ENCODE results near the gene PRMT1.
"Not testable (repeated sequence)": the region's sequence is repeated elsewhere in the genome, so short reads cannot be mapped to it uniquely, and the experiment has no call there.

Gene PRMT1

DNA sequence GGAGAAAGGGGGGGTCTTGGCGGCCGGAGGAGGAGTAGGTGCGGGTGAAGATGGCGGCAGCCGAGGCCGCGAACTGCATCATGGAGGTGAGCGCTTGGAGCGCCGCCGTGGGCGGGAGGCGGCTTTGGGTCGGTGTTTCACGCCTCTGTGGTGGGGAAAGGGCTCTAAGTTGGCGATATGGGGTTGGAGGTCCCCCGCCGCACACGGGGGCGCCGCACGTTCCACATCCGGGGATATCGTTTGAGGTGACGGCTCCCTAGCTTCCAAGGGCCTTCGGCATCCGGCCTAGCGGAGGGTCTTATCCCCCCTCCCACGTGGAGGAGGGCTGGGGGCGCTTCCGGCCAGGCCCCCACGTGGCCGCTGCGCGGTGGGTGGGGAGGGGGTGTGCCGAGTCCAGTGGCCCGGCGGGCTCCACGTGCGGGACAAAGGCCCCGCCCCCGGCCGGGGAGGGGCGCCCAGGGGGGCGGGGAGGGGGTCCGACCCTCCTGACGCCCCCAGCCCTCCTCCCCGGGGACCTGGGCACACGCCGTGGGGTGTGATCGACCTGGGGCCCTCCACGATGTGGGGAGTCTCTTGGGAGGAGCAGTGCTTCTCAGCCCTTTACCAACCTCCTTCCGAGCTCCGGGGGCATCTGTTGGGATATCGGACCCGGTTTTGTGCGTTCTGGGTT is at the start of gene PRMT1:
PRMT1 (plus strand) TSS at position 41 of the 670 bp plus-strand sequence; CDS start at position 51, 10 bp downstream.
- DNase-seq = peak; percentile 53

DNA sequence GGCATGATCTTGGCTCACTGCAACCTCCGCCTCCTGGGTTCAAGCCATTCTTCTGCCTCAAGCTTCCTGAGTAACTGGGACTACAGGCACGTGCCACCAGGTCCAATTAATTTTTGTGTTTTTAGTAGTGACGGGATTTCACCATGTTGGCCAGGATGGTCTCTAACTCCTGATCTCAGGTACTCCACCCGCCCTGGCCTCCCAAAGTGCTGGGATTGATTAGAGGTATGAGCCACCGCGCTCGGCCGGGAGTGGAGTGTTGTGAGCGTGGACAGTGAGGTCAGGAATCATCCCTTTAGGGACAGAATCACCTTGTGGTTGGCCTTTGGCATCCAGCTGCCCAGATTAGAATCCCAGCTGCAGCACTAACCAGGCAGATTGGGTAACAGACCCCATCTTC is 47.4 kb upstream of the PRMT1 start:
- DNase-seq = no peak

DNA sequence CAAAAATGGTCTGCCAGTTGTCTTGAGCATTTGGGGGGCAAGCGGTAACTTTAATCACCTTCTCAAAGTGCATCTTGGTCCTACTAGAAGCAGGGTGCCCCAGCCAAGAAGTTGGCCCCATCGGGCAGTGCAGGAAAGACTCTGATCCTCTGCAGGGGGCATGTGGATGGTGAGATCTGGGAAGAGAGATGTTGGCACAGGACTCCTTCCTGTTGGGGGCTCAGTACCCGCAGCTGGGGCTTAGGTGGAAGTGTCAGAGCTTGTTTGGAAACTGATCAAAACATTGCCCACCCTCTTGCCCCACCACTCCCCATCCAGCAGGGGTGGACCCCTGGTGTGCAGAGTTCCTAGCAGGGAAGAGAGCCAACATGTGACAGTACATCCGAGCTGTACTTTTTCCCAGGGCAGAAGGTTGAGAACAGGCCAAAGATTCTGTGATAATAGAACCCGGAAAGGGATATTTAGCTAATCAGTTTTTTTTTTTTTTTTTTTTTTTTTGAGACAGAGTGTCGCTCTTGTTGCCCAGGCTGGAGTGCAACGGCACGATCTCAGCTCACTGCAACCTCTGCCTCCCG is 46.0 kb upstream of the PRMT1 start:
- no peak for DNase-seq

DNA sequence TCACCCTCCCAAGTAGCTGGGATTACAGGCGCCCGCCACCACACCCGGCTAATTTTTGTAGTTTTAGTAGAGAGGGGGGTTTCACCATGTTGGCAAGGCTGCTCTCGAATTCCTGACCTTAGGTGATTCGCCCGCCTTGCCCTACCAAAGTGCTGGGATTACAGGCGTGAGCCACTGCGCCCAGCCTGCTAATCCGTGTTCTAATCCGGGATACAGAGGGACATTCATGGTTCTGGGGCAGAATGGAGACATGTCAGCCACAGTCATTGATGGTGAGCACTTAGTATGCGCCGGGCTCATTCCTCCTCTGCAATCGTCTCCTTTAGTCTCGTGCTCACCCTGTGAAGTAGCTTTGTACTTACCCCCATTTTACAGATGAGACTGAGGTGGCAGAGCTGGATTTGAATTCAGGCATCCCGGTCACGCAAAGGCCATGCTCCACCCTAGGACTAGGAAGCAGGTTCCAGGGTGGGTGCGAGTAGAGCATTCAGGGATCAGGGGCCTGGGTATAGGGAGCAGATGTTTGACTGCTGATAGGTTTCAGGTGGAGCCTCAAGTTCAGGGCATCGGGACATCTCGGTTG is 45.4 kb upstream of the PRMT1 start:
- DNase-seq = no peak

DNA sequence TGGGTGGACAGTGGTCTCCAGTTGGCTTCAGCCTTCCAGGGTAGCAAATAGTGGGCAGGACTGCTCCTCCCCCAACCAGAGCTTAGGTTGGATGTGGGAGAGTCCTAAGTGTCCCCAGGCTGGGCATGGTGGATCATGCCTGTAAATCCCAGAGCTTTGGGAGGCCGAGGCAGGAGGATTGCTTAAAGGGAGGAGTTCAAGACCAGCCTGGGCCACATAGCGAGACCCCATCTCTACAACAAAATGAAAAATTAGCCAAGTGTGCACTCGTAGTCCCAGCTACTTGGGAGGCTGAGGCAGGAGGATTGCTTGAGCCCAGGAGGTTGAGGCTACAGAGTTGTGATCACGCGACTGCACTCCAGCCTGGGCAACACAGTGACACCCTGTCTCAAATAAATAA is 44.5 kb upstream of the PRMT1 start:
- no peak for DNase-seq

DNA sequence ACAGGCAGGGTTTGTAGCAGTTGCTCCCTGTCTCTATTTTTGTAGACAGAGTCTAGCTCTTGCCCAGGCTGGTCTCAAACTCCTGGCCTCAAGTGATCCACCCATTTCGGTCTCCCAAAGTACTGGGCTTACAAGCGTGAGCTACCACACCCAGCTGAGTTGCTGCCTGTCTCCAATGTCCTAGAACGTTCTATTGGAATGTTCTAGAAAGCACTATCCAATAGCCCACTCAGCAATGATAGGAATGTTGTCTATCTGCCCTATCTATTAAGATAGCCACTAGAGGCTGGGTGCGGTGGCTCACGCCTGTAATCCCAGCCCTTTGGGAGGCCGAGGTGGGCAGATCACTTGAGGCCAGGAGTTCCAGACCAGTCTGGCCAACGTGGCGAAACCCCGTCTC is 43.8 kb upstream of the PRMT1 start:
- DNase-seq = not testable (repeated sequence)

DNA sequence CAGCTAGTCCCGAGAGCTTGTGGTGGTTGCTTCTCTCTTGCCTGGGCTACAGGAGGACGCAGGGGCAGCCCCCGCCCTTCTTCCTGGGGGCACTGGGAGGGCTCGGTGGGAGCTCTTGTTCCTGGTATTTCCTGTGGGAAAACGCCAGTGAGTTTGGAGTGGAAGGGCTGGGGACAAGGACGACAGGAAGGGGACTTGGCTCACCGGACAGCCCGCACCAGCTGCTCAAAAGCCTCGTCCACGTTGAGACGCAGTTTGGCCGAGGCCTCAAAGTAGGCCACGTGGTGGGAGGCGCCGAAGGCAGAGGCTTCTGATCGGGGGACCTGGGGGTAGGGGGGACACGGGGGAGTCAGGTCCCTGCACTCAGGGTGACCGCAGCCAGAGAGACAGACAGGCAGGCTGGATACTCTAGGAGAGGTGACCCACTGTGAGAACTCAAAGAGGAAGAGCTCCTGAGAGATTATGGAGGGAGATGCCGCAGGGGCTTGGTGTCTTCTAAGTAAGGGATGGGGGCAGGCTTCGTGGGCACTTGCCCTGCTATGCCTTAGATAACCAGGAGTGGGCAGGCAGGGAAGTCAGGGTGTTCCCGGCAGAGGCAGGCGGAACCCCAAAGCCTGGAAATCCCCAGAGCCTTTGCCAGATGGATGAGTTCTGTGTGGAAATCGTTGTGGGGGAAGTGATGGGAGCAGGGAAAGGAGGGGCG is 41.4 kb upstream of the PRMT1 start:
- no peak for DNase-seq

DNA sequence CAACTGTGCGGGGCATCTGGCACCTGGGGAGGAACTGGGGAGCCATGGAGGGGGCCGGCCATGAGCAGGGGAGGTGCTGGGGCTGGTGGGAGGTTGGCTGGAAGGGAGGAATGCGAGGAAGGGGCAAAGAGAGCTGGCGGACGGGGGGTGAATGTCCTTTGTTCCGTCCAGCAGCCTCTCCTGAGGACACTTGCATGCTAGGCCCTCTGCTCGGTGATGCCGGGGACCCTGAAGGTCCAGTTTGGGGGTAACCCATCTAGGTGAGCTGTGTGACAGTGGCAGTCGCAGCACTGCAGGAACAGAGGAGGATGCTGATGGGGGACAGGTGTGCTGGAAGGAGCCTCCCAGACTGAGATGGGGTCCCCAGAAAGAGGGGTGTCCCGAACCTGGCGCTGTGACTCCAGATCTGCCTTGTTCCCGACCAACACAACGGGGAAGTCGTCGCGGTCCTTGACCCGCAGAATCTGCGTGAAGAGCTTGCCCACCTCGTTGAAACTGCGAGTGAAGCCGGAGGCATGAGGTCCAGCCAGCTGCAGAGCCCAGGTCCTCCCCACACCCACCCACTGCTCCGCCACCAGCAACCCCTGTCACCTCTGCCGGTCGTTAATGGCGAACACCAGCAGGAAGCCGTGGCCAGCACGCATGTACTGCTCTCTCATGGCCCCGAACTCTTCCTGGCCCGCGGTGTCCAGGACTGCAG is 40.7 kb upstream of the PRMT1 start:
- DNase-seq = no peak

DNA sequence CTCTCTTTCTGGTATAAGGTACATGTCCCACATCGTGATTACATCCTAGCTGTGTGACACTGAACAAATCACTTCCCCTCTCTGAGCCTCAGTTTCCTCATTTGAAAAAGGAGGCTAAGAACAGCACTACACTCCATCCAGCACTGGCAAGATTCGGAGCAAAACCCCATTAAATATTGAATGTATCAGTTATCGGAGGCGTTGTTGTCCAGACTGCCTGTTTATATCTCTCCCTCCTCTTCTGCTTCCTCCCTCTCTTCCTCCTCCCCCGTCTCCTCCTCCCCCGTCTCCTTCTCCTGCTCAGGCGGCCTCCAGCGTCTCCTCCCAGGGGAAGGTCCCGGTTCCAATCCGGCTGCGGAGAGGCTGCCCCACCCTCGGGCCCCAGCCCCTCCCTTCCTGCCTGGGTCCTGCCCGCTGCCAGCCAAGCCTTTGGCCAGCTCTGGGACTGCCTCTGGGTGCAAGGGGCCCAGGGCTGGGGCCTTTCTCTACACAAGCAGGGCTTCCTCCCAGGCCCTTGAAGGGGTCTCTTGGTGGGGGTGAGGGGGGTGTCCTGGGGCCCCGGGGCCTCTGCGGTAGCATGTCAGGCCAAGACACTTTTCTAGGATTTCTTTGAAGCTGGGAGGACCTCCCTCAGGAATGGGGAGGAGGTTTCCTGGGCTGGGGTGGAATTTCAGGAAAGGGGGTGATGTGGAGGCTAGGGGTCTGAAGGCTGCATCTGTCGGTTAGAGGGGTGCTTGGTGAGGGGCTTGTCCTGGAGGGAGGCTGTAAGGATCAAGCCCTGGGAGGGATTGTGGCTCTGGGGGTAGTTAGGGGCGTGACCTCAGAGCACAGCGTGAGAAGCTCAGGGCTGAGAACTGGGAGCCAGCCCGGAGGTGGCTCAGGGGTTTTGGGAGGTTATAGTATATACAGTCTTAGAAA is 39.0 kb upstream of the PRMT1 start:
- no peak for DNase-seq

DNA sequence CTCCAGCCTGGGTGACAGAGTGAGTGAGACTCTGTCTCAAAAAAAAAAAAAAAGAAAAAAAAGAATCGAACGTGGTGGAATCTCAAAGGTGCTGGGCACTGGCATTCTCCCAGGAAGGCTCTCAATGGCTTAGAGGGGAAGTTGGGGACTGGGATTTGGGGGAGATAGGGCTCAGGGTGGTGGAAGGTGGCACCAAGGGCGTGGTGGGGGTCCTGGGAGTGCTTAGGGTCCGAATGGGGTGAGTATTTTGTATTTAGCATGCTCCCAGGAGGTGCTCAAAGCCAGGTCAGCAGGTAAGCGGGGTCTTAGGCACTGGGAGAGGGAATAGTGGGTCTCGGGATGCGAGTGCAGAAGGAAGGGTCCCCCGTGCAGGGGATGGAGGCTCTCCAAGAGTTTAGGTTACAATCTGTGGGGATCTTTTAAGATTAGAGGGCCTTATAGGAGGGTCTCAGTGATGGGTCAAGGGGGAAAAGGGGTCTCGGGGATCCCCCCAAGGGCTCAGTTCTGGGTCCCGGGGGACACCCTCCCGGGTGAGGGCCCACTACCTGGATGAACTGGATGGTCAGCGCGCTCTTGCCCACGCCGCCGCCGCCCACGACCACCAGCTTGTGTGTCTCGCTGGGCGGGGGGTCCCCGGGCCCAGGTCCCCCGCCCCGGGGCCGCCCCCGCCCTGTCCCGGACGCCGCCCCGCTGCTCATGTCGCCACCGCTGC is 37.5 kb upstream of the PRMT1 start:
- no peak for DNase-seq

DNA sequence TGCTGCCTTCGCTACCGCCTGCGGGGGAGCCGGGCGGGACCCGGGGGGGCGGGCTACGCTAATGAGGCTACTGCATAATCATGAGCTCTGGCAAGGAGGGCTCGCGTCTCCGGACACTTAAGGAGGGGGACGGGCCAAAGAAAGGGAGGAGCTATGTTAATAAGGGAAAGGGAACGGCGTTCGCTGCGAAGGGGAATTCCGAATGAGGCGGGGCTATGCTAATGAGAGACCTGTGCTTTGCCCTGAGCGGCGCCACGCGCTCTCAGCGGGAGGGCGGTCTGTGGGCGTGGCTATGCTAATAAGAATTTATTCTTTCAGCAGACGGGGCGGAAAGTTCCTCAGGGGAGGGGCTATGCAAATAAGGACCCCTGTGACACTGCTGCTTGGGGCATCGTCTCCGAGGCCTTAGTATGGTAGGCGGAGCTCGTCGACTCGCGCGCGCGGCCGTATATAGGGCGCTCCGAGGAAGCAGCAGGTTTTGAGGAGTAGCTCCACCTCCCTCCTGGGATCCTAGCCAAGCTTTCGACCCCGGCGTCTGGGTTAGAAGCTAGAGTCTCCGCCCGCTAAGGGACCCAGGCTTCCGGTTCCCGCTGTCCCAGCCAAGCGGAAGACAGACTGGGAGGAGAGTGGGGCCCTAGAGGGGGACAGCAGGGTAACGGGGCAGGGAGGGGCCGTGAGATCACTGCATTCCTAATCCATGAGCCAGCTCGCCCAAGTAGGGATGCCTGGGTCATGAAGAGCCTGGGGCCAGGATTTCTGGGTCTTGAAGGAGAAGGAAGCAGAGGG is 36.8 kb upstream of the PRMT1 start, which contains the start of gene RRAS:
RRAS (minus strand) TSS at position 31 of the 786 bp plus-strand sequence. CDS start 45 bp downstream, outside the sequence.
- DNase-seq = peak; percentile 100

DNA sequence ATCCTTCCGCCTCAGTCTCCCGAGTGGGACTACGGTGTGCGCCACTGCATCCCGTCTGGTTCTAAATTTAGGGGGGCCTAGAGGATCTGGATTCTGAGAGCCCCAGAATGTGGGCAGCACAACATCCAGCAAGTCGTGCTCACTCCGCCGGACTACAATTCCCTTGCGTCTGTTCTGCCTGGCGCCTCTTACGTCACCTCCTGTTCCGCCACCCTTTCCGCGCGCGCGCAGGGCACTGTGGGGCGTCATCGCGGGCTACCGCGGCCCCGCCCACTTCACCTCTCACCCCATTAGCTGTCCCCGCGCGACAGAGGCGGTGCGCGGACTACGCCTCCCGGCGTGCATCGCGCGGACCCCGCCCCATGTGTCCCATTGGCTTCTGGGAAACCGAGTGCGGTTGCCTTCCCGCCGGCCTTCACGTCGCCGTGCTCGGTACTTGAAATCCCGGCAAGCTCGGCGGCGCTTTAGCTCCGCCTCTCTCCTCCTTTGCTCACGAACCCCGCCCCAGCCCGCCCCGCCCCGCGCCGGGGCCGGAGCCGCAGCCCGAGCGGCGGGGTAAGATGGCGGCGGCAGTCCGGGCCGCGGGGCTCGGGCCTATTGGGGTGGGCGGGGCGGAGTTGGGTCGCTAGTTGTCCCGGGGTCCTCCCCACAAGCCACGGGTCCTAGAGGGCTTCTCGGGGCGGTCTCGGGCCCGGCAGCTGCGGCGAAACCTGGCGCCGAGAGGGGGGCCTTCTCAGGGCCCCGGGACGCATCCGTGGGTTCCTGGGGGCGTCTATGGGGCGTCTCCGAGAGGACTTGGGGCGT is 35.2 kb upstream of the PRMT1 start, which contains the start of gene SCAF1:
SCAF1 (plus strand) TSS at position 522 of the 804 bp plus-strand sequence. CDS start 2,818 bp downstream, outside the sequence.
- DNase-seq = peak; percentile 99

DNA sequence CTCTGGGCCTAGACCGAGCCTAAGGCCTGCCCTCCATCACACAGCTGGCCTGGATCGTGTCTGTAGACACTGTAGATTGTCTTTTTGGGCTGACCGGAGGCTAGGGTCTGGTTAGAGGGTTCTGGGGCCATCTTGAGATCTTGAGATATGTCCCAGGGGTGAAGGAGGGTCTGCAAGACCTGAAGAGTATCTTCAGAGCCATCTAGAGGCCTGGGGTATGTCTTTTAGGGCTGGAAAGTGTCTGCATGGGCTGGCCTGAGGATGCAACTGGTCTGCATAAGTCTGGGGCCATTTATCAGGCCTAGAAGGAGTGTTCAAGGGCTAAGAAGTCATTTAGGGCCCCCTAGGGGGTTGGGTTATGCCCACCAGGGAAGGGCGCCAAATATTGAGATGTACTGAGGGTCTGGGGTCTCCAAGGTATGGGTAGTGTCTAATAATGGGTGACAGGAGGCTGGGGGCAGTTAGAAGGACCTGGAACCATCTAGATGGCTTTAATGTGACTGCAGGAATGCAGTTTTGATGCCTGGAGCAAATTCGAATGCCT is 34.5 kb upstream of the PRMT1 start:
- no peak for DNase-seq

DNA sequence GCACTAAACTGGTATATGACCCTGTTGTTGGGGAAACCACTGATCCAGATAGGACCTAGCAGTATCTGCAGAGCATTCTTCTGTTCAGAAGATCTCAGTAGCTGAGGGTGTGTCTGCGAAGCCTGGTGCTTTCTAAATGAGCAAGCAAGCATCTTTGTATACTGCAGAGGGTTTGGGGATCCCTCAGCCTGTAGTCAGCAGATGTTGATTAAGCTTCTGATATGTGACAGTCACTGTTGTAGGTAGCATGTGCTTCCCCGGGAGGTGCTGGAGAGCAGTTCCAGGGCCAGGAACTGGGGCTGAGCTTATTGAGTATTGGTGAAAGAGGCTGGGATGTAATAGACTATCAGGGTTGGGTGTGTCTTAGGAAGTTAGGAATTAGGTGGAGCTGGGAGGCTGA is 33.6 kb upstream of the PRMT1 start:
- DNase-seq = peak; percentile 16

DNA sequence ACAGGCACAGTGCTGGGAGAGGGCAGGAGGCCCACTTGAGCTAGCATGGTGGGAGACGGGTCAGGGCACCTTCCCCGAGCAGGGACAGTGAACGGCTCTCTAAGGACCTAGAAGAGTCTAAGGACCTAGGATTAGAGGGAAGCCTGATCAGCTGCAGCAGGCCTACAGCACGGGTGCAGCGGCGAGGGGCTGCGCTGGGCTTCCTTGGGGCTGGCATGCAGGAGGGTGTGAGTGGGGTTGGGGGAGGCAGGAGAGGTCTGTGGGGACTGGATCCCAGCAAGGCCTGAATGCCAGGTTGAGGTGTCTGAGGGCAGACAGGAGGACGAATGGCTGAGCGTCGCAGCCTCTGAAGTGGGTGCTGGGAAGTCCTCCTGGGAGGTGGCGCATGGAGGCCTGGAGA is 31.5 kb upstream of the PRMT1 start:
- no peak for DNase-seq

DNA sequence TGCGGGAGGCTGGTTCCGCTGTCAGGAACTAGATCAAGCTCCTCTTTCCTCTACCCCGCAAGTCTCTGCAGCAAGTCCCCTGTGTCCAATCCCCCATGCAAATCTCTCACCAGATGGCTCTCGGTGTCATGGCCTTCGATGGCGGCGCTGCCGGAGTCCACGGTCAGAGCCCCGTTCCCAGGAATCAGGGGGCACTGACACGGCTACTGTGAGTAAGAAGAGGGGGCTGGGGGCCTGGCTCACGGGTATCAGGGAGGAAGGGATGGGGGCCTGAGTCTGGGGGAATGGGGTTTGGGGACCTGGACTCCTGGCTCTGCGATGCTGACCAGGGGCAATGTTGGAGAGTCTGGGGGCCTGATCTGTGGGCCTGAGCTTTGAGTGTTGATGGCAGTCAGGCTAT is 31.1 kb upstream of the PRMT1 start:
- no peak for DNase-seq

DNA sequence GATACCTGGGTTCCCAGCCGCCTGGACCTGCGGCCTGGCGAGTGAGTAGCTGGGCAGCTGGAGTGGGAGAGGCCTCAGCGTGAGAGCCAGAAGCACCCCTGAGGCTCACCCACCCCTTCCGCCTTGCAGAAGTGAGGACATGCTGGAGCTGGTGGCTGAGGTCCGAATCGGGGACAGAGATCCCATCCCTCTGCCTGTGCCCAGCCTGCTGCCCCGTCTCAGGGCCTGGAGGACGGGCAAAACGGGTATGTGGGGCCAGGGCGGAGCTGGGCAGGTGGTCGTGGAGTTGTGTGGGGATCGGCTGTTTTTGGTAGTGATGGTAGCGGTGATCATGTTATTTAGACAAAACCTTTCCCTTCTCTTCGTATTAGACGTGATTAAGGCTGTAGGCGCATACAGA is 30.5 kb upstream of the PRMT1 start:
- DNase-seq = no peak

DNA sequence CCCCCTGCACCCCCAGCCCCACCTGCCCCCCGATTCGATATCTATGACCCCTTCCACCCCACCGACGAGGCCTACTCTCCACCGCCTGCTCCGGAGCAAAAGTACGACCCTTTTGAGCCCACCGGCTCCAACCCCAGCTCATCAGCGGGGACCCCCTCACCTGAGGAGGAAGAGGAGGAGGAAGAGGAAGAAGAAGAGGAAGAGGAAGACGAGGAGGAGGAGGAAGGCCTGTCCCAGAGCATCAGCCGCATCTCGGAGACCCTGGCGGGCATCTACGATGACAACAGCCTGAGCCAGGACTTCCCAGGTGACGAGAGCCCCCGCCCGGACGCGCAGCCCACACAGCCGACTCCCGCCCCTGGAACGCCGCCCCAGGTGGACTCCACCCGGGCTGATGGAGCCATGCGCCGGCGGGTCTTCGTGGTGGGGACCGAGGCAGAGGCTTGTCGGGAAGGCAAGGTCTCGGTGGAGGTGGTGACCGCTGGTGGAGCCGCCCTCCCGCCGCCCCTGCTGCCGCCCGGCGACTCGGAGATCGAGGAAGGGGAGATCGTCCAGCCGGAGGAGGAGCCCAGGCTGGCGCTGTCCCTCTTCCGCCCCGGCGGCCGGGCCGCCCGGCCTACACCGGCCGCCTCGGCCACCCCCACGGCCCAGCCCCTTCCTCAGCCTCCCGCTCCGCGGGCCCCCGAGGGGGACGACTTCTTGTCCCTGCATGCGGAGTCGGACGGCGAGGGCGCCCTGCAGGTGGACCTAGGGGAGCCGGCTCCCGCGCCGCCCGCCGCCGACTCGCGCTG is 25.8 kb upstream of the PRMT1 start:
- DNase-seq = no peak

Data from stimulated activated naive CD4-positive, alpha-beta T cell treated with Interleukin-2 at 50 U/mL for 16 hours (primary cell).